Ascending aorta (tissue), 2 donors: ENCODE measurements around the gene RPL15. TPM values are rescaled to one million over a fixed set of nuclear protein-coding genes. Genes with fewer than 3 reads are reported as not detected.
"Not testable (repeated sequence)": the region's sequence is repeated elsewhere in the genome, so short reads cannot be mapped to it uniquely, and the experiment has no call there.

ENCODE experiments used
- DNase-seq, 2 donors: peaks; one replicate each; pipeline ENCODE4 v3.0.0-alpha.2; 2019; ENCODE audit warnings: low spot score in 2 of 2
- H3K27ac ChIP-seq, 2 donors: fragments of 200-600 bp; sonication (generic); one replicate each; pipeline ENCODE4 v1.5.1; 2016 to 2017; ENCODE audit warnings: mild to moderate bottlenecking in 1 of 2
- H3K27me3 ChIP-seq: fragments of 200-600 bp; sonication (generic); one replicate; pipeline ENCODE4 v1.5.1; 2017
- H3K36me3 ChIP-seq, 2 donors: fragments of 200-600 bp; sonication (generic); one replicate each; pipeline ENCODE4 v1.5.1; 2016
- H3K4me1 ChIP-seq, 2 donors: fragments of 200-600 bp; sonication (generic); one replicate each; pipeline ENCODE4 v1.5.1; 2016 to 2017; ENCODE audit warnings: mild to moderate bottlenecking in 1 of 2
- H3K4me3 ChIP-seq, 2 donors: fragments of 200-600 bp; sonication (generic); one replicate each; pipeline ENCODE4 v1.5.1; 2016 to 2017; ENCODE audit warnings: mild to moderate bottlenecking in 1 of 2
- H3K9me3 ChIP-seq, 2 donors: fragments of 200-600 bp; sonication (generic); one replicate each; pipeline ENCODE4 v1.5.1; 2016
- CTCF ChIP-seq, 3 experiments: fragments of 200-600 bp in 2 of 3; fragments of 450-650 bp in 1 of 3; sonication (generic) in 2 of 3; IDR thresholded peaks; one replicate each; pipeline ENCODE4 v1.5.1; 2016 to 2019; ENCODE audit warnings: antibody characterized with exemption in 3 of 3, mild to moderate bottlenecking in 1 of 3, moderate library complexity in 1 of 3
- intact Hi-C: fragments of 100-400 bp; cut with DNase I; formaldehyde crosslinking; loops from one replicate; pipeline ENCODE4 v1.15.1; 2023
- total RNA-seq: library from RNA; depleted of rRNA; stranded (reverse); fragments of >200 nt; gene quantifications from one replicate; pipeline ENCODE4 v1.1.0, GENCODE V29; 2016

RPL15 gene
- total RNA-seq, 1 donor from 2014 or later, result 1,680 TPM

DNA sequence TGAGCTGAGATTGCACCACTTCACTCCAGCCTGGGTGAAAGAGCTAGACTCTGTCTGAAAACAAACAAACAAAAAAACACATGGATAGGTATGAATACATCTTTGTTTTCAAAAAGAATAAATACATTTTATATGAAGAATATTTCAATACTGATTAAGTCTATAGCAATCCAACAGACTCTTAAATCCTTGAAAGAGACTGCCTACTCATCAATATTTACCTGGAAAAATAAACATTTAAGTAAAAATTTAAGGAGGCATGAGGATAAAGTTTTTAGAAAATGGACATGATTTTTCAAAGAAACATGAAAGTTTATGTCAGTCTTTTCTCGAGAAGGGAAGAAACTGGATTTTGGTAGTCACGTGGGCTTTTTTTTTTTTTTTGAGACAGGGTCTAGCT lies 5.5 kb upstream of the RPL15 start:
- intact Hi-C loops, result no loop called here
- Histone ChIP-seq H3K27me3 (no peaks in the 10 kb centered on the region), H3K9me3 (no peaks in the 10 kb centered on the region), H3K4me1 (peaks cover 0 to 4% of the 10 kb centered on the region in 2 donors), H3K4me3 (no peak overlapping the region), H3K36me3 (peaks cover 8 to 22% of the 10 kb centered on the region in 2 donors), H3K27ac (no peak overlapping the region)
- DNase-seq, result no peak
- TF ChIP-seq CTCF (IDR thresholded peaks at IDR 0.05), result no peak

DNA sequence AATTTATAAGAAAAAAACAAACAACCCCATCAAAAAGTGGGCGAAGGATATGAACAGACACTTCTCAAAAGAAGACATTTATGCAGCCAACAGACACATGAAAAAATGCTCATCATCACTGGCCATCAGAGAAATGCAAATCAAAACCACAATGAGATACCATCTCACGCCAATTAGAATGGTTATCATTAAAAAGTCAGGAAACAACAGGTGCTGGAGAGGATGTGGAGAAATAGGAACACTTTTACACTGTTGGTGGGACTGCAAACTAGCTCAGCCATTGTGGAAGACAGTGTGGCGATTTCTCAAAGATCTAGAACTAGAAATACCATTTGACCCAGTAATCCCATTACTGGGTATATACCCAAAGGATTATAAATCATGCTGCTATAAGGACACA lies 4.6 kb upstream of the RPL15 start:
- DNase-seq, intact Hi-C loops, H3K4me3 ChIP-seq, H3K27me3 ChIP-seq, H3K9me3 ChIP-seq, H3K4me1 ChIP-seq, H3K27ac ChIP-seq: not testable (repeated sequence)
- peaks cover 8 to 22% of the 10 kb centered on the region in 2 donors for H3K36me3 ChIP-seq

DNA sequence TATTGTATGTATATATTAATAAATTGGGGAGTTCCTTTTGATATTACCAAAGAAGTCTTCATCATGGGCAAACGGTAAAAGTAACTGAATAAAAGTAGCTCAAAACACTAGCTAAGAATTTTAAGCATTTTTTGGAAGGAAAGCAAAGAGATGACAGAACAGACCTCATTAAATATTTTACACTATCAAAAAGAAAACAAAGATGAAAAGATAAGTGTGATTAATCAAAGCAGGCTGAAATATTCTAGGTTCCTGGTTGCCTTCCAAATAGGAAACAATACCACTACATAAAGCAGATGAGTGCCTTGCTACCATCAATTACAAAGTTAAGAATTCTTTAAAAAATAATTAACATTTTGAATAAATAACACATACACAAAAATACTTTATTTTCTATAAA lies 3.8 kb upstream of the RPL15 start:
- Histone ChIP-seq H3K36me3 (peaks cover 8 to 24% of the 10 kb centered on the region in 2 donors), H3K9me3 (no peaks in the 10 kb centered on the region), H3K4me1 (peaks cover 0 to 7% of the 10 kb centered on the region in 2 donors), H3K27ac (no peak overlapping the region), H3K27me3 (no peaks in the 10 kb centered on the region), H3K4me3 (no peak overlapping the region)
- DNase-seq, result no peak
- TF ChIP-seq CTCF (IDR thresholded peaks at IDR 0.05), result no peak
- intact Hi-C loops, result no loop called here

GRCh38 chr3:23913873-23914743 lies 2.8 kb upstream of the RPL15 start:
- Histone ChIP-seq H3K27me3 (no peaks in the 10 kb centered on the region), H3K4me3 (no peak overlapping the region), H3K27ac (no peak overlapping the region), H3K9me3 (no peaks in the 10 kb centered on the region), H3K36me3 (peaks cover 8 to 28% of the 10 kb centered on the region in 2 donors), H3K4me1 (peaks cover 0 to 13% of the 10 kb centered on the region in 2 donors)
- TF ChIP-seq CTCF (IDR thresholded peaks at IDR 0.05), result no peak
- intact Hi-C loops, result no loop called here
- no peak for DNase-seq

- no peak for DNase-seq
- TF ChIP-seq CTCF (IDR thresholded peaks at IDR 0.05), result no peak
- intact Hi-C loops, result loop anchor here (1.0 kb wide), 1 partner anchor 30 kb away; the partner anchor contains the start of gene NR1D2
- Histone ChIP-seq H3K36me3 (peaks cover 0 to 26% of the 10 kb centered on the region in 2 donors), H3K27me3 (no peaks in the 10 kb centered on the region), H3K4me1 (peaks cover 0 to 16% of the 10 kb centered on the region in 2 donors), H3K4me3 (peak overlapping the region; percentile 96 to 98), H3K27ac (peak overlapping the region; percentile 95 to 97), H3K9me3 (no peaks in the 10 kb centered on the region)
These were observed 1.3 kb upstream of the RPL15 start for GRCh38 chr3:23915537-23916108.
